Left lung (tissue), 10 donors: Measurements from ENCODE around the gene TTF2. TPM values are rescaled to one million over a fixed set of nuclear protein-coding genes. Genes with fewer than 3 reads are reported as not detected.

Source experiments
- ATAC-seq: fragments of 200-7000 bp; cut with Tn5 transposase; one replicate; pipeline ENCODE4 v1.9.1; 2020; ENCODE audit warnings: moderate library complexity
- DNase-seq, 4 donors: peaks; one replicate each; pipeline ENCODE4 v3.0.0-alpha.2; 2013 to 2020
- H3K27ac ChIP-seq, 2 donors: fragments of 200-600 bp; sonication (generic) in 1 of 2; one replicate each; pipeline versions ENCODE4 v1.5.0 to v1.8.0; 2020 to 2021
- H3K27me3 ChIP-seq, 2 donors: fragments of 200-600 bp; sonication (generic) in 1 of 2; one replicate each; pipeline versions ENCODE4 v1.5.0 to v1.8.0; 2020 to 2021
- H3K36me3 ChIP-seq, 2 donors: fragments of 200-600 bp; sonication (generic) in 1 of 2; one replicate each; pipeline versions ENCODE4 v1.5.0 to v1.8.0; 2020 to 2021
- H3K4me1 ChIP-seq, 2 donors: fragments of 200-600 bp; one replicate each; pipeline ENCODE4 v1.8.0; 2021
- H3K4me3 ChIP-seq, 2 donors: fragments of 200-600 bp; sonication (generic) in 1 of 2; one replicate each; pipeline versions ENCODE4 v1.5.0 to v1.8.0; 2020 to 2021; ENCODE audit warnings: mild to moderate bottlenecking in 1 of 2
- H3K9me3 ChIP-seq, 2 donors: fragments of 200-600 bp; sonication (generic) in 1 of 2; one replicate each; pipeline versions ENCODE4 v1.5.0 to v1.8.0; 2020 to 2021
- CTCF ChIP-seq, 2 donors: fragments of 200-600 bp; sonication (generic) in 1 of 2; IDR thresholded peaks; one replicate each; pipeline versions ENCODE4 v1.5.0 to v1.8.0; 2021; ENCODE audit warnings: antibody characterized with exemption in 2 of 2
- intact Hi-C, 2 donors: fragments of 100-400 bp; cut with DNase I; formaldehyde crosslinking; loops; one replicate each; pipeline versions ENCODE4 v1.11.2 to v1.14.2; 2022
- polyA plus RNA-seq, 6 donors: library from polyadenylated mRNA; unstranded; fragments of 120-200 nt; gene quantifications; one replicate each; pipeline ENCODE4 v1.2.1, GENCODE V29; 2013; ENCODE audit not compliant: insufficient read length in 6 of 6
- total RNA-seq, 2 donors: library from RNA; stranded (reverse); fragmentation: NEBNext Ultra II Directional; extraction: Animal tissue kit (Norgen Biotek cat#: 25700); gene quantifications; one replicate each; pipeline ENCODE4 v1.2.1, GENCODE V29; 2021
- donor health status: DM: no; HTN: yes; CAD: no.
- donor health status: DM: no; HTN: no; CAD: no.

The TTF2 gene
- total and polyA plus RNA-seq, 8 donors, result 21.0 to 30.7 (median 25.1) TPM

GRCh38 chr1:117032681-117033539, 27.2 kb upstream of the TTF2 start:
- Histone ChIP-seq H3K4me1 (no peaks in the 10 kb centered on the region), H3K27me3 (no peaks in the 10 kb centered on the region), H3K4me3 (no peak overlapping the region), H3K27ac (no peak overlapping the region), H3K36me3 (peaks cover 0 to 11% of the 10 kb centered on the region in 2 donors), H3K9me3 (no peaks in the 10 kb centered on the region)
- DNase-seq (no peak), ATAC-seq (no peak)
- no peak for TF ChIP-seq CTCF (IDR thresholded peaks at IDR 0.05)
- intact Hi-C loops, result no loop called here

- no peak for DNase-seq
- no peaks in the 10 kb centered on the region for H3K9me3 ChIP-seq
- intact Hi-C loops, result no loop called here
- H3K36me3 ChIP-seq, result peaks cover 0 to 11% of the 10 kb centered on the region in 2 donors
- no peak overlapping the region for H3K4me3 ChIP-seq
- H3K4me1 ChIP-seq, result no peaks in the 10 kb centered on the region
- no peaks in the 10 kb centered on the region for H3K27me3 ChIP-seq
- no peak for TF ChIP-seq CTCF (IDR thresholded peaks at IDR 0.05)
- ATAC-seq, result no peak
- H3K27ac ChIP-seq, result no peak overlapping the region
These were observed 26.4 kb upstream of the TTF2 start for GRCh38 chr1:117033772-117034171.

GRCh38 chr1:117034791-117035290, 25.3 kb upstream of the TTF2 start:
- ATAC-seq, result no peak
- intact Hi-C loops, result no loop called here
- peaks cover 0 to 11% of the 10 kb centered on the region in 2 donors for H3K36me3 ChIP-seq
- no peaks in the 10 kb centered on the region for H3K4me1 ChIP-seq
- no peak for TF ChIP-seq CTCF (IDR thresholded peaks at IDR 0.05)
- no peak overlapping the region for H3K27ac ChIP-seq
- H3K9me3 ChIP-seq, result no peaks in the 10 kb centered on the region
- H3K27me3 ChIP-seq, result no peaks in the 10 kb centered on the region
- H3K4me3 ChIP-seq, result no peak overlapping the region
- no peak for DNase-seq

GRCh38 chr1:117036018-117036461, 24.1 kb upstream of the TTF2 start:
- no peak overlapping the region for H3K27ac ChIP-seq
- ATAC-seq (no peak), DNase-seq (no peak)
- TF ChIP-seq CTCF (IDR thresholded peaks at IDR 0.05), result no peak
- no peak overlapping the region for H3K4me3 ChIP-seq
- H3K4me1 ChIP-seq, result no peaks in the 10 kb centered on the region
- no peaks in the 10 kb centered on the region for H3K9me3 ChIP-seq
- intact Hi-C loops, result no loop called here
- no peaks in the 10 kb centered on the region for H3K27me3 ChIP-seq
- H3K36me3 ChIP-seq, result peaks cover 0 to 11% of the 10 kb centered on the region in 2 donors

GRCh38 chr1:117037802-117038201, 22.3 kb upstream of the TTF2 start:
- no peak for DNase-seq
- H3K36me3 ChIP-seq, result peaks cover 0 to 11% of the 10 kb centered on the region in 2 donors
- intact Hi-C loops, result no loop called here
- H3K4me3 ChIP-seq, result no peak overlapping the region
- no peak for TF ChIP-seq CTCF (IDR thresholded peaks at IDR 0.05)
- ATAC-seq, result no peak
- no peaks in the 10 kb centered on the region for H3K9me3 ChIP-seq
- no peaks in the 10 kb centered on the region for H3K27me3 ChIP-seq
- no peaks in the 10 kb centered on the region for H3K4me1 ChIP-seq
- H3K27ac ChIP-seq, result no peak overlapping the region
